GM12892 (cell line): ENCODE results near the gene TMEM131.

Source experiments
- POLR2A ChIP-seq: IDR thresholded peaks from 2 replicates; pipeline ENCODE4 v1.6.1; 2011; ENCODE audit warnings: low read depth, low read length, control low read depth
- POLR2AphosphoS5 ChIP-seq: IDR thresholded peaks from 2 replicates; pipeline ENCODE4 v1.6.1; 2011; ENCODE audit warnings: low read depth, low read length, control low read depth
- TAF1 ChIP-seq: IDR thresholded peaks from 2 replicates; pipeline ENCODE4 v1.6.1; 2011; ENCODE audit warnings: low read depth, mild to moderate bottlenecking, control low read depth, low read length, borderline replicate concordance

DNA sequence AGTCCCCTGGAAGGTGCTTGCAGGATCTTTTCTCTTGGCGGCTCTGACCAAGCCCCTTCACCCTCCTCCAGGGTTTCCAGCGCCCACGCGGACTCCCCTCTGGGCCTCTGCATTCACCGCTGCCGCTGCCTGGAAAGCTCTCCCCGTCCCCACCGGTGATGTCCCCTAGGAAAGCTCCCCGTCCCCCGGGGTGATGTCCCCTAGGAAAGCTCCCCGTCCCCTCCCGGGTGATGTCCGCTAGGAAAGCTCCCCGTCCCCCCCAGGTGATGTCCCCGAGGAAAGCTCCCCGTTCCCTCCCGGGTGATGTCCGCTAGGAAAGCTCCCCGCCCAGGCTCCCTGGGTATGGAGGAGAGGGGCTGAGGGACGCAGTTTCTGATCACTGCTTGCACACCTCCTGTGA is 254.5 kb downstream of the TMEM131 start:
- TF ChIP-seq POLR2AphosphoS5 = no peak
- TF ChIP-seq POLR2A = no peak
- TF ChIP-seq TAF1 = no peak
